ENCODE data around the gene NT5DC1. TPM values are rescaled to one million over a fixed set of nuclear protein-coding genes. Genes with fewer than 3 reads are reported as not detected.

The NT5DC1 gene
- polyA plus RNA-seq, 1 of the 3 experiments (the other 2 are of a cell fraction), result 20.3 TPM

DNA sequence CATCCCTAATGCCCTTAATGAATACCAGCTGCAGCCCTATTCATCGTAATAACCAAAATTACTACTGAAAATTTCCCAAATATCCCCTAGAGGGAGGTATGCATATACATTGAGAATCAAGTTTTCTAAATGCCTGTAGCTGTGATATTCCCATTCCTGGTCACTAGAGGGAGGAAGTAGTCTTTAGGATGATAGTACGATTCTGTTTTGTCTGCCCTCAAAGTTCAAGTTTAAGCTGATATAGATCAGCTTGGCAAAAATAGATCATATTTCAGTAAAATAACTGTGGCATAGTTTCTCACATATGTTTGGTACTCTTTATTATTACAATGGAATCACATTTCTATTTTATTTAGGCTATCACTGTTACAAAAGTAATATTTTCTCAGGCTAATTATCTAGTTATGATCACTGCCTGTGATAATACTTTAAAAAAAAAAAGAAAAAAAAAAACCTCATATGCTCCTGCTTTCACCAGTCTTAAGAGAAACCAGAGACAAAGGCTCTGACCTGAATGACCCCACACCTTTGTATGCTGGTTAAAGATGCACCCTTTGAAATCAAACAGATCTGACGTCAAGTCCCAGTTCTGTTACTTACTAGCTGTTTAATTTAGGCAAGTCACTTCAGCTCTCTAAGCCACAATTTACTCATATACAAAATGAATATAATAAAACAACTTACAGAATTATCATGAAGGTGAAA is 168.1 kb downstream of the NT5DC1 start:
- peaks cover 17% of the 10 kb centered on the region for H3F3A ChIP-seq (replicated peaks; ENCODE audit: insufficient read depth)
- 31% methylated on average over 3 of the region's 3 CpGs for WGBS (ENCODE audit: low lambda C conversion rate)
- ChIA-PET POLR2A (interaction anchor here (1.0 to 1.5 kb wide), 3 partner anchors 9 to 14 kb away, joined by 5 to 8 read pairs (median 6); partner anchors contain the start of genes TSPYL1 and TSPYL4), CTCF (interaction anchor here (0.6 to 5.3 kb wide), 48 partner anchors 10 to 576 kb away, joined by 3 to 59 read pairs (median 4); partner anchors contain the start of genes RSPH4A, RWDD1, TSPYL1 and TSPYL4)
- no peaks in the 10 kb centered on the region for H3K9me2 ChIP-seq
- no peaks in the 10 kb centered on the region for H3K27me3 ChIP-seq (ENCODE audit: insufficient read depth)
- H3K27ac ChIP-seq (ENCODE audit: low read depth in 2 of 2, low read length in 1 of 2), result peak overlapping the region; percentile 42 to 63; a peak in 3 of 4 replicates
- H3K36me3 ChIP-seq (replicated peaks in 1 of 2; ENCODE audit: control insufficient read depth in 1 of 2, insufficient read depth in 2 of 2, low read length in 1 of 2), result peaks cover 10 to 26% of the 10 kb centered on the region in 2 experiments
- no peak overlapping the region for H2AFZ ChIP-seq (ENCODE audit: low read depth)
- no peaks in the 10 kb centered on the region for H3K9me3 ChIP-seq
- H3K79me2 ChIP-seq (ENCODE audit: insufficient read depth), result 0 out of 2 replicates have a peak, but pooled peaks cover 12% of the 10 kb centered on the region
- H3K9ac ChIP-seq, result no peak overlapping the region
- H3K4me1 ChIP-seq (ENCODE audit: control insufficient read depth in 1 of 2, insufficient read depth in 2 of 2, low read depth in 1 of 2, low read length in 1 of 2), result peaks cover 5 to 12% of the 10 kb centered on the region in 2 experiments; a peak in 3 of 4 replicates
- H3K4me2 ChIP-seq, result no peak overlapping the region
- no peak overlapping the region; a peak in 1 of 4 replicates for H3K4me3 ChIP-seq (ENCODE audit: low read depth in 2 of 2, low read length in 1 of 2)
- DNase-seq, result peak; percentile 76
- H4K20me1 ChIP-seq (ENCODE audit: insufficient read depth), result no peaks in the 10 kb centered on the region
- TF ChIP-seq USF1 (IDR thresholded peaks at IDR 0.05; ENCODE audit: borderline replicate concordance, low read depth), result no peak
- TF ChIP-seq, protein P1, sequence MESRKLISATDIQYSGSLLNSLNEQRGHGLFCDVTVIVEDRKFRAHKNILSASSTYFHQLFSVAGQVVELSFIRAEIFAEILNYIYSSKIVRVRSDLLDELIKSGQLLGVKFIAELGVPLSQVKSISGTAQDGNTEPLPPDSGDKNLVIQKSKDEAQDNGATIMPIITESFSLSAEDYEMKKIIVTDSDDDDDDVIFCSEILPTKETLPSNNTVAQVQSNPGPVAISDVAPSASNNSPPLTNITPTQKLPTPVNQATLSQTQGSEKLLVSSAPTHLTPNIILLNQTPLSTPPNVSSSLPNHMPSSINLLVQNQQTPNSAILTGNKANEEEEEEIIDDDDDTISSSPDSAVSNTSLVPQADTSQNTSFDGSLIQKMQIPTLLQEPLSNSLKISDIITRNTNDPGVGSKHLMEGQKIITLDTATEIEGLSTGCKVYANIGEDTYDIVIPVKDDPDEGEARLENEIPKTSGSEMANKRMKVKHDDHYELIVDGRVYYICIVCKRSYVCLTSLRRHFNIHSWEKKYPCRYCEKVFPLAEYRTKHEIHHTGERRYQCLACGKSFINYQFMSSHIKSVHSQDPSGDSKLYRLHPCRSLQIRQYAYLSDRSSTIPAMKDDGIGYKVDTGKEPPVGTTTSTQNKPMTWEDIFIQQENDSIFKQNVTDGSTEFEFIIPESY (IDR thresholded peaks at IDR 0.05; ENCODE audit: borderline replicate concordance, low read depth), result no peak
- no peak for TF ChIP-seq IRF3 (IDR thresholded peaks at IDR 0.05; ENCODE audit: low read depth, low read length)
- TF ChIP-seq RAD21 (IDR thresholded peaks at IDR 0.05; ENCODE audit: low read length), result peak; percentile 84
- TF ChIP-seq TCF12 (IDR thresholded peaks at IDR 0.05), result peak; percentile 90
- no peak for TF ChIP-seq FOXJ3 (CRISPR knock-in tag; IDR thresholded peaks at IDR 0.05)
- TF ChIP-seq, protein P2, sequence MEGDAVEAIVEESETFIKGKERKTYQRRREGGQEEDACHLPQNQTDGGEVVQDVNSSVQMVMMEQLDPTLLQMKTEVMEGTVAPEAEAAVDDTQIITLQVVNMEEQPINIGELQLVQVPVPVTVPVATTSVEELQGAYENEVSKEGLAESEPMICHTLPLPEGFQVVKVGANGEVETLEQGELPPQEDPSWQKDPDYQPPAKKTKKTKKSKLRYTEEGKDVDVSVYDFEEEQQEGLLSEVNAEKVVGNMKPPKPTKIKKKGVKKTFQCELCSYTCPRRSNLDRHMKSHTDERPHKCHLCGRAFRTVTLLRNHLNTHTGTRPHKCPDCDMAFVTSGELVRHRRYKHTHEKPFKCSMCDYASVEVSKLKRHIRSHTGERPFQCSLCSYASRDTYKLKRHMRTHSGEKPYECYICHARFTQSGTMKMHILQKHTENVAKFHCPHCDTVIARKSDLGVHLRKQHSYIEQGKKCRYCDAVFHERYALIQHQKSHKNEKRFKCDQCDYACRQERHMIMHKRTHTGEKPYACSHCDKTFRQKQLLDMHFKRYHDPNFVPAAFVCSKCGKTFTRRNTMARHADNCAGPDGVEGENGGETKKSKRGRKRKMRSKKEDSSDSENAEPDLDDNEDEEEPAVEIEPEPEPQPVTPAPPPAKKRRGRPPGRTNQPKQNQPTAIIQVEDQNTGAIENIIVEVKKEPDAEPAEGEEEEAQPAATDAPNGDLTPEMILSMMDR (IDR thresholded peaks at IDR 0.05), result peak; percentile 95
- no peak for TF ChIP-seq PBX3 (IDR thresholded peaks at IDR 0.05)
- no peak for TF ChIP-seq NRF1 (IDR thresholded peaks at IDR 0.05; ENCODE audit: low read depth, low read length)
- TF ChIP-seq MXI1 (IDR thresholded peaks at IDR 0.05; ENCODE audit: low read depth, low read length), result peak; percentile 19; the same call in 1 of the 2 replicates
- no peak for TF ChIP-seq SIN3A (IDR thresholded peaks at IDR 0.05; ENCODE audit: borderline replicate concordance, low read depth, low read length)
- peak; percentile 48 for TF ChIP-seq CHD2 (IDR thresholded peaks at IDR 0.05; ENCODE audit: low read length, partially characterized antibody)
- TF ChIP-seq REST (IDR thresholded peaks at IDR 0.05; ENCODE audit: low read depth, low read length), result no peak
- peak; percentile 47; the same call in 1 of the 2 replicates for TF ChIP-seq GATA2 (CRISPR knock-in tag; IDR thresholded peaks at IDR 0.05)
- TF ChIP-seq RCOR1 (IDR thresholded peaks at IDR 0.05; ENCODE audit: low read length), result peak; percentile 52
- no peak for TF ChIP-seq FOSL2 (IDR thresholded peaks at IDR 0.05; ENCODE audit: borderline replicate concordance, low read depth)
- peak; percentile 67 for TF ChIP-seq SMC3 (IDR thresholded peaks at IDR 0.05; ENCODE audit: low read depth, low read length)
- no peak for TF ChIP-seq GABPA (IDR thresholded peaks at IDR 0.05; ENCODE audit: low read depth)
- peak in 1 of 2 experiments; percentile 20; a peak in 1 of 4 replicates for TF ChIP-seq EP300 (IDR thresholded peaks at IDR 0.05; ENCODE audit: borderline replicate concordance in 1 of 2, low read depth in 1 of 2, low read length in 1 of 2)
- peak; percentile 22; the same call in 1 of the 2 replicates for TF ChIP-seq RFX5 (IDR thresholded peaks at IDR 0.05; ENCODE audit: low read length)
- no peak for TF ChIP-seq FOXM1 (IDR thresholded peaks at IDR 0.05; ENCODE audit: low read depth)
